HG03354 (cell line): ENCODE results near the gene BTBD16.

ENCODE experiments used
- ATAC-seq: cut with Tn5 transposase; IDR thresholded peaks from one replicate; pipeline ENCODE4 v1.9.1; 2021; ENCODE audit warnings: mild to moderate bottlenecking; ENCODE audit not compliant: unreplicated experiment, poor library complexity, severe bottlenecking

BTBD16 gene

DNA sequence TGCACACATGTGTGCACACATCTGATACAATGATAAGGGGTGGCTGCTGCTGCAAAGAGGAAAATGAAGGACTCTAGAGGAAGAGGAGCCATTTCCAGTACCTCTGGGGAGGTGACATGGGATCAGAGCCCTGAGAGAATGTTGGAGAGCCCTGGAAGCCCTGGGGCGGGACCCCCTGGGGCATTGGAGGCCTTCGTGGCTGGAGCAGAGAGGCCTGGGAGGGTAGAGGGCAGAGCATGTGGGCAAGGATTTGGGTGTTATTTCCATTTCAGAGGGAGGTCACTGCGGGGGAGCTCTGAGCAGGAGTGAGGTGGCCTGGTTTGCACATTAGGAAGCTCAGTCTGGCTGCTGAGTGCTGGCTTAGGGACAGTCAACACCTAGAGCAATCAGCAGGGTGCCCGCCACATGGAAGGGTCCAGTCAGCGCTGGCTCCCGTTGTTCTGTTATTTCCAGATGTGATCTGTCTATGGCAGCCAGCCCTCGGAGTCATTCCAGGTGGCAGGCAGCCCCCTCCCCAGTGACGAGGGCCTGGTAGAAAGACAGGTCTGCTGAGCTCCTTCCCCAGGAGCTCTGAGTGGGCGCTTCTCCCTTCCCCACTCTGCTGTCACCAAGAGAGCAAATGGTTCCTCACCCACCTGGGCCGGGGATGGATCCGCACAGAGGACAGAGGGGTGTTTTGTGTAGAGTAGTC is 24.1 kb upstream of the BTBD16 start:
- ATAC-seq, result no peak

DNA sequence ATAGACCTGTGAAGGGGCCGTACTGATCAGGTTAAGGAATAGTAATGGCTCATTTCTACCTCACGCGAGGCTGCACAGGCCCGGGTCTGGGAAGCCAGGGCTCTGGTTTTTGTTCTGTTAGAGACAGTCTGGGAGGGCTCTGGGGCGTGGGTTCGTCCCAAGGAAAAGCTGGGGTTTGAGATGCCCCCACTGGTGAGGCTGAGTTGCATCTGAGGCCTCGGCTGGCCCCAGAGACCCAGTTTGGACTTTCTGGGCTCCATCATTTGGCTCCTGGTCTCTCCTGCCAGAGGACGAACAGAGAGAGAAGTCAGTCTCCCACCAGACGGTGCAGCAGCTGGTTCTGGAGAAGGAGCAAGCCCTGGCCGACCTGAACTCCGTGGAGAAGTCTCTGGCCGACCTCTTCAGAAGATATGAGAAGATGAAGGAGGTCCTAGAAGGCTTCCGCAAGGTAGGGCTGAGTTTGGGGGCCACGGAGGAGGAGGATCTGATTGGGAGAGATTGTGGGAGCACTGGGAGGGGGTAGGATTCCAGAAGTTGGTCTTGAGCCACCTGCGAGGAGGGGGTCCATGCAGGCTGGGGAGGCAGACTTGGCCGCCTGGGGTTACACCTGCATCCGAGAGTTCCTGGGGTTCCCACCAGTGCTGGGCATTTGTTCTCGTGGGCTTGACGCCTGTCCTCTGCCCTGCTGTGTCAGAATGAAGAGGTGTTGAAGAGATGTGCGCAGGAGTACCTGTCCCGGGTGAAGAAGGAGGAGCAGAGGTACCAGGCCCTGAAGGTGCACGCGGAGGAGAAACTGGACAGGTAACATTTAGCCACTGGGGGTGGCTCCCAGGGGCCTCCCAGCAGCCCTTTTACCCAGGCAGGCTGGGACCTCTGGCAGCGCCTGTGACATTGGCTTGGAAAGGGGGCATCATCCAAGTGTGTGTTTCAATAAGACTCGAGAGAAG is 22.5 kb upstream of the BTBD16 start:
- ATAC-seq, result no peak

DNA sequence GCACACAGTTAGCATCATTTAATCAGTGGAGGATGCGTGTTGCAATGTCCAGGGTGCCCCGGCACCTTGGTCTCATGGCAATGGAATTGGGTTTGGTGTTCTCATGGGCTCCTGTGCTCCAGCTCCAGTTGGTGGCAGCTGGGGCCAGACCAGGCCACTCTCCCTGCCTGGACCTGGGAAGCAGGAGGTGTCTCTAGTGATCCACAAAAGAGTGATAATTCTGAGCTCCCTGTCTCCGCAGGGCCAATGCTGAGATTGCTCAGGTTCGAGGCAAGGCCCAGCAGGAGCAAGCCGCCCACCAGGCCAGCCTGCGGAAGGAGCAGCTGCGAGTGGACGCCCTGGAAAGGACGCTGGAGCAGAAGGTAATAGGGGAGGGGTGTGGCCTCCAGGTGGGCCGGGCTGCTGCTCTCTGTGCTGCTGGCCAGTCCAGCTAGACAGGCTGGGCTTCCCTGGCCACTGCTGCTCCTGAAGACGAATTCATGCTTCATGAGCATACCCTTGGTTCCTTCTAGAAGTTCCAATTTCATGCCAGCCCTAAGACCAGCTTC is 21.7 kb upstream of the BTBD16 start:
- ATAC-seq, result no peak

DNA sequence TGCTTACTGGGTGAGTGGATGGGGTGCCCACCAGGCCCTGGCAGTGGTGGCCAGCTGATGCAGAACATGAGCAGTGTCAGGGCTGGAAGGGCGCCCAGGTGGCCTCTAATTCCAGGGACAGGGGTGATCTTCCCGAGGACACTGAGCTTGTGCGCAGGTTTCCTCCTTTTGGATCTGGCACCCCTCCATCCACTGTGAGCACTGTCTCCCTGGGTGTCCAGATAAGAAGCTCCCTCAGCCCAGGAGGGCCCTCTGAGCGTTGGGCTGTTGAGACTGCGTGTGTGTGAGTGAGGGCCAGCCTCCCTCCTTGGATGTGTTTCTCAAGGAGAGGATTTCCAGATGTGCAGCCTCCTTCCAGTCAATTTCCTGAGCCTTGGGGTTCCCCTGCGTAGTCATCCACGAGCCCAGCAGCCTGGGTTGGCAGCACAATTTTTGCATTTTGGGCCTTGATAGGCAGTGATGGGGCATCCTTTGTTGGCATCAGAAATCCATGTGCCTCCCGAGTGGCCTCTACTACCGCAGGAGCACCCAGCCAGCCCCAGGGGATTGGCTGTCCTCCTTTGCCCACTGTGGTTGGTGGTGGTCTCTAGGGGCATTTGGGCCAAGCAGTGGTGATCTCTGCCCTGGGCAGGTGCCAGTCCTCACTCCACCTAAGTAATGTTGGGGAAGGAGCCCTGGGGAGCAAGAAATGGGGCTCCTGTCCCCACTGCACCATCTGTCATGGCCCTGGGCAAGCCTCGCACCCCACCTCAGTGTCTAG is 20.9 kb upstream of the BTBD16 start:
- ATAC-seq, result no peak

- no peak for ATAC-seq
Observed at GRCh38 chr10:122251459-122252255, 19.4 kb upstream of the BTBD16 start.

GRCh38 chr10:122252805-122253204 is 18.3 kb upstream of the BTBD16 start:
- ATAC-seq, result no peak

DNA sequence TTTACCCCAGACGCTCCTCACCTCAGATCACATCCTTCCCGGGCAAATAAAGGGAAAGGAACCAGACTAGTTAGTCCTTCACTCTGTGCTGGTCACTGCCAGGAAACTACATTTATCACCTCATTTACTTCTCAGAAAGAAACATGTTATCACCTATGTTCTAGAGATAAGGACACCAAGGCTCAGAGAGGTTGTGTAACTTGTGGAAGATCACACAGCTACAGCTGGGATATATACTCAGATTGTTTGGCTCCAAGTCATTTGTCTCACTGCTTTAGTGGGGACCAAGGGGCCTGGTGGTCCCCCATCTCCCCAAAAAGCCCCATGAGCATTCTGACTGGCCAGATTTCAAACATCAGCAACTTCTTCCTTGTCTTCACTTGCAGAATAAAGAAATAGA is 17.5 kb upstream of the BTBD16 start:
- ATAC-seq, result no peak

DNA sequence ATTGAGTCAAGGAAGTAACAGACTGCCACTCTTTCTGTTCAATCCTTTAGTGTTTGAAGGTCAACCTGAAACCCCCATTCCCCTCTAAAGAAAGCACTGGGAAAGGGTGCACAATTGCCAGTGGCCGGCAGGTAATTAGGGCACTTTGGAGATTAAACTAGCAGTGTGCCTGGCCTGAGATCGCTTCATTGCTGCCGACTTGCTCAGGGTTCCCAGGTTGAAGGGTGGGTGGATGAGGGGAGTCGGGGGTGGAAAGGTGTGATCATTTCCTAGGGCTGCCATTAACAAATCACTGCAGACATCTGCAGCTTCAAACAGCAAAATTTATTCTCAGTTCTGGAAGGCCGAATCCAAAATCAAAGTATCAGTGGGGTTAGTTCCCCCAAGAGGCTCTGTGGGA is 16.3 kb upstream of the BTBD16 start:
- ATAC-seq, result no peak

DNA sequence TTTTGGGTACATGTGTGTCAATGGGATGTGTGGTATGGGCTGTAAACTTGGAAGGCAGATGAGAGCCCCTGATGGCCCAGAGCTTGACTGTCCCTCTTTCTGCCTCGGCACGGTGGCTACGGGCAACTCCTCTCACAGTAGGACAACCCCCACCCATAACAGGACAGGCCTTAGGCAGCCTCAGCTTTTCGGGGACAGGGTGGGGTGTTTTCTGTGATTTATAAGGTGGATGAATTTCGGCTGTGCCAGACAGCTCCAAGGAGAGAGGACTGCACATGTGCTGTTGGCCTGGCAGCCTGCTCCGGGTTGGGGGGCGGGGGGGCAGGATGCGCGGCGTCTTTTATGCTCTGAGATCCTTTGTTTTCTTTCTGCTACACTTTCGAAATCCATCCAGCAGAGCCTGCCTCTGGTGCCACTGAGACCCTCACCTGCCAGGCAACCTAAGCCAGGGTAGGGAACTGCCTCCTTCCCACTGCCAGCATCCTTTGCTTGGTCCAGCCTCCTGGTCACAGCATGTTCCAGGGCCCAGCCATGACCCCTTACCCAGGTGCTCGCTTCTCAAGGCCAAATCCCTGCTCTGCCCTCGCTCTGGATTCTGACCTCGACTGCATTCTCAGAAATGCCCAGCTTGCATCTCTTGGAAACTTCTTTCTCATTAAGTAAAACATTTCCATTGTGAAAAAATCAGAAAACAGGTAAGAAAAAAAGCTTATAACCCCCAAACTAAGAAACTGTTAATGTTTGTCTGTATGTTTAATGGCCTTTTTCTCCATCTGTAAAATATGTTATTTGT is 15.4 kb upstream of the BTBD16 start:
- no peak for ATAC-seq

- no peak for ATAC-seq
Observed at GRCh38 chr10:122257041-122257440, 14.1 kb upstream of the BTBD16 start.

GRCh38 chr10:122258136-122259074 is 12.7 kb upstream of the BTBD16 start:
- ATAC-seq, result no peak

DNA sequence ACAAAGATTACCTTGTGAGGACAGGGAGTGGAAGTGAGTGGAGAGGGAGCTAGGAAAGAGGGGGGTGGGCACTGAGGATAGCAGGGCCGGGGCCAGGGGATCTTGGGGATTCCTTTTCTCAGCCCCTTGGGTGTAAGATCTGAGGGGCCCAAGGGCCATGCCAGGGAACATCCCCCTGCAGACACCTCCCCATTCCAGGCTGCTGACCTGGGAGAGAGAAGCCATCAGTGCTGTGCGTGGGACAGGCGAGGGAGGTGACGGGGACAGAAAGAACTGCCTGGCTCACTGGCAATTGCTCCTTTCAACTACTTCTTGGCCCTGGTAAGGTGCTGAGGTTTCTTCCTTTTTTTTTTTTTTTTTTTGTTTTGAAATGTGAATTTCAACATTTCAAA is 12.0 kb upstream of the BTBD16 start:
- ATAC-seq, result no peak

DNA sequence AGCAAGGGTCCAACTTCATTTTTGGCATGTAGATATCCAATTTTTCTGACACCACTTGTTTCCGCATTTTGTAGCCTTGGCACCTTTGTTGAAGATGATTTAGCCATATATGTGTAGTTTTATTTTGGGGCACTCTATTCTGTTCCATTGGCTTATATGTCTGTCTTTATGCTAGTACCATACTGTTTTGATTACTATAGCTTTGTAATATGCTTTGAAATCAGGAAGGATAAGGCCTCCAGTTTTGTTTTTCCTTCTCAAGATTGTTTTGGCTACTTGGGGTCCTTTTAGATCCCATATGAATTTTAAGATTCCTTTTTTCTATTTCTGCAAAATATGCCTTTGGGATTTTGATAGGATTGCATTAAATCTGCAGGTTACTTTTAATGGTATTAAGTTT is 9.5 kb upstream of the BTBD16 start:
- ATAC-seq, result no peak

DNA sequence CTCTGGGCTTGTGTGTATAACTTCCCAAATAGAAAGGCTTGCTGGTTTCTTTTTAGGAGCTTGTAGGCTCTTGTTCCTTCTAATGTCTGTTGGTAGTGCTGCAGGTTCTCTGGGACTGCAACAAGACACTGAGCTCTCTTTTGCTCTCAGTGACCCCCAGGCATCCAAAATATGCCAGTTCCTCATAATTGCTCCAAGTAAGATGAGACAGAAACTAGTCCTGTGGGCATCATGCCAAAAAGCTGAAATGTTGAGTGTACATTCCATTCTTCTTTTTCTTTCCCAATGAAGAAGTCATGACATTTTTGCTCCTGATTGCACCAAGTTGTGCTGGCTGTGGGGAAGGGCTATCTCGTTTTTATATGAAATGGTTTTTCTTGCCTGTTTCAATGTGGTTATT is 7.1 kb upstream of the BTBD16 start:
- no peak for ATAC-seq

GRCh38 chr10:122264436-122264835 is 6.7 kb upstream of the BTBD16 start:
- ATAC-seq, result no peak

DNA sequence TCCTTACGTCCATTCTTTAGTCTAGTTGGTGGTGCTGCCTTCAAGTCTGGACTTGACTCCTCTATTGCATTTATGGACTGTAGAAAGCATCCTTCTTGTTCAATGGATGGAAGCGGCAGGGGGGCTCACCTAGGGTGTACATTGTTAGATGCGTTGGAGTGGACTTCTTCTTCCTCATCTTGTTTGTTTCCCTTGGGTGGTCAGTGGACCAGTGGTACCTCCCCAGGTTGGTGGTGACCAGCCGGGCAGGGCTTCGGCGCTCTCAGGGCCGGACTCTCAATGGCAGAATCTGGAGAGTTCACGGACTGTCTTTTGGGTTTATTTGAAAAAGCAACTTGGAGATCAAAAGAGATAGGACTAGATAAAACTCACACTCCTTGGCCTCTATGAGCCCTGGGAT is 6.2 kb upstream of the BTBD16 start:
- no peak for ATAC-seq

DNA sequence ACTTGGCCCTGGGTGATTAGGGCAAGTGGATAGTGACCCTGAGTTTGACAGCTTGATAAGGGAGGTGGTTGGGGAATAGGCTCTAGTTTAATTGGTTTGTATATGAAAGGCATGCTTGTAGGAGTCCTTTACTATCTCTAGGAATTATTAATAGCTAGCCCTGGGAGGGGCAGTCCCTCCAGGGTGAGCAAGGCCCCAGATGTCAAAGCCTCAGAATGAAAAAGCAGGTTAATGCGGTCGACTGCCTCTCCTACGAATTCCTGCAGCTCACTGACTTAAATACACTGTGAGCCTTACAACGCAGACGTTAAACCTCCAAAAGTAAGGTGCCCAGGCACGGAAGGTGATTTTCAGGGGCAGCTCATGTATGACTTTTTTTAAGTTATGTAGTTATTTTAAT is 5.2 kb upstream of the BTBD16 start:
- ATAC-seq, result no peak
